Measurements from ENCODE around the gene FYN. TPM values are rescaled to one million over a fixed set of nuclear protein-coding genes. Genes with fewer than 3 reads are reported as not detected.
A peak's percentile ranks its signal among the peaks of the same experiment; 100 is the strongest.
"Not testable (repeated sequence)": the region's sequence is repeated elsewhere in the genome, so short reads cannot be mapped to it uniquely, and the experiment has no call there.

The FYN gene
- total RNA-seq, 1 experiment from 2014 or later, result 34.3 TPM

- peak; percentile 46 for DNase-seq (ENCODE audit: low spot score)
- CTCF ChIA-PET, result no interaction called here
- POLR2A ChIA-PET (ENCODE audit: low non-redundant PET), result no interaction called here
- Histone ChIP-seq H3K36me3 (ENCODE audit: insufficient read depth, low read length, poor library complexity, severe bottlenecking) (no peaks in the 10 kb centered on the region), H3K27ac (ENCODE audit: low read depth, low read length, poor library complexity, severe bottlenecking) (no peak overlapping the region), H3K4me3 (ENCODE audit: low read depth, low read length, poor library complexity, severe bottlenecking) (peak overlapping the region; percentile 12), H3K27me3 (replicated peaks; ENCODE audit: insufficient read depth, low read depth, low read length, poor library complexity) (no peaks in the 10 kb centered on the region), H3K4me1 (ENCODE audit: insufficient read depth, low read length, poor library complexity, severe bottlenecking) (peaks cover 13% of the 10 kb centered on the region), H3K9me3 (ENCODE audit: low read depth, low read length, poor library complexity, severe bottlenecking) (no peaks in the 10 kb centered on the region)
- no TSS peak for BruUV-seq (replicated peaks)
- intact Hi-C loops (cut with micrococcal nuclease; ENCODE audit: unreplicated experiment), result loop anchor here (10.0 kb wide), 1 partner anchor 164 kb away; no protein-coding TSS in a partner anchor
- TF ChIP-seq EZH2 (IDR thresholded peaks at IDR 0.05; ENCODE audit: borderline replicate concordance, low read depth, low read length, poor library complexity, severe bottlenecking) (no peak), CTCF (conservative IDR thresholded peaks at IDR 0.05; ENCODE audit: low read depth, low read length) (no peak)
Observed at GRCh38 chr6:111888928-111889695, 15.9 kb upstream of the FYN start.

- intact Hi-C loops (cut with micrococcal nuclease; ENCODE audit: unreplicated experiment), result loop anchor here (10.0 kb wide), 1 partner anchor 162 kb away; no protein-coding TSS in a partner anchor
Observed at GRCh38 chr6:111886793-111887192, 13.5 kb upstream of the FYN start.

GRCh38 chr6:111885373-111886027, 12.2 kb upstream of the FYN start:
- intact Hi-C loops (cut with micrococcal nuclease; ENCODE audit: unreplicated experiment), result loop anchor here (10.0 kb wide), 1 partner anchor 161 kb away; no protein-coding TSS in a partner anchor
- TF ChIP-seq CTCF (conservative IDR thresholded peaks at IDR 0.05; ENCODE audit: low read depth, low read length) (no peak), EZH2 (IDR thresholded peaks at IDR 0.05; ENCODE audit: borderline replicate concordance, low read depth, low read length, poor library complexity, severe bottlenecking) (no peak)
- Histone ChIP-seq H3K4me3 (ENCODE audit: low read depth, low read length, poor library complexity, severe bottlenecking) (no peak overlapping the region), H3K36me3 (ENCODE audit: insufficient read depth, low read length, poor library complexity, severe bottlenecking) (no peaks in the 10 kb centered on the region), H3K27me3 (replicated peaks; ENCODE audit: insufficient read depth, low read depth, low read length, poor library complexity) (no peaks in the 10 kb centered on the region), H3K27ac (ENCODE audit: low read depth, low read length, poor library complexity, severe bottlenecking) (no peak overlapping the region), H3K4me1 (ENCODE audit: insufficient read depth, low read length, poor library complexity, severe bottlenecking) (peaks cover 13% of the 10 kb centered on the region), H3K9me3 (ENCODE audit: low read depth, low read length, poor library complexity, severe bottlenecking) (no peaks in the 10 kb centered on the region)
- DNase-seq (ENCODE audit: low spot score), result no peak
- no TSS peak for BruUV-seq (replicated peaks)
- POLR2A ChIA-PET (ENCODE audit: low non-redundant PET), result no interaction called here
- CTCF ChIA-PET, result no interaction called here

More at GRCh38 chr6:111886793-111887192, 13.5 kb upstream of the FYN start:
- DNase-seq (ENCODE audit: low spot score); H3K27me3 ChIP-seq (replicated peaks; ENCODE audit: insufficient read depth, low read depth, low read length, poor library complexity); BruUV-seq (replicated peaks); POLR2A ChIA-PET (ENCODE audit: low non-redundant PET); CTCF ChIA-PET; H3K9me3 ChIP-seq (ENCODE audit: low read depth, low read length, poor library complexity, severe bottlenecking); H3K27ac ChIP-seq (ENCODE audit: low read depth, low read length, poor library complexity, severe bottlenecking); H3K4me3 ChIP-seq (ENCODE audit: low read depth, low read length, poor library complexity, severe bottlenecking); H3K36me3 ChIP-seq (ENCODE audit: insufficient read depth, low read length, poor library complexity, severe bottlenecking): not testable (repeated sequence)
- H3K4me1 ChIP-seq (ENCODE audit: insufficient read depth, low read length, poor library complexity, severe bottlenecking), result peaks cover 13% of the 10 kb centered on the region
